GM19372 (cell line): ENCODE measurements around the gene KCNJ10.

ENCODE experiments used
- ATAC-seq: cut with Tn5 transposase; IDR thresholded peaks from one replicate; pipeline ENCODE4 v1.9.1; 2021; ENCODE audit warnings: mild to moderate bottlenecking, low read depth, moderate library complexity; ENCODE audit not compliant: unreplicated experiment

The KCNJ10 gene

DNA sequence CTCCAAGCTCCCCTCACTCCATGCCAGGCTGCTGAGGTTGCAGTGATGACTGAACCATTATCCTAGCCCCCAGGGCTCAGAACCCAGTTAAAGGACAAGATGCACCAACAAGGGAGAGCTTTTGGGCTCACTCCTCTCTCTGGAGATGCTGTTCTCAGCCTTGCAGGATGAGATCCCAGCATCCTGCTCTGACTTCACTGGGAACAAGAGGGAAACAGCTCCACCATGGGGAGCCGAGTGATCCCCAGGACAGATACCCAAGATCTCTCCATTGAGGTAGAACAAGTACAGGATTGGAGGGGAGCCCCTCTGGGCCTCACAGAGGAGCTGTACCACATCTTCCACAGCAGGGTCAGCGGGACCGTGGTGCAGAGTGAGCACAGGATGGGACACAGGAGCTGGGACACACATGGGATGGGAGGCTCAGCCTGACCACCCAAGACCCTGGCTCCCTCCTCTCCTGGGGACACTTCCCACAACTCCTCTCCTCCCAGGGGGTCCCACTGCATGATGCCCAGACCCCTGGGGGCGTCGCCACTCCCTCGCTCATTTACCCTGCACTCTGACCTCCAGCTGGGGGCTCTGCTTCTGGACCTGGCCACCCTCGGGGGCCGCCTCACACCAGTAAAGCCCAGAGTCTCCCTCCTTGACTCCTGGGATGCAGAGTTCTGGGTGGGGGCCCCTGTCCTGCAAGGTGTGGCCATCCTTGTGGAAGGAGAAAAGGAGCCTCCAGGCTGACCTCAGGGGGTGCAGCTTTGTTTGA lies 97.3 kb downstream of the KCNJ10 start:
- ATAC-seq: no peak

- ATAC-seq: no peak
These were observed 99.0 kb downstream of the KCNJ10 start for GRCh38 chr1:159970932-159971342.

DNA sequence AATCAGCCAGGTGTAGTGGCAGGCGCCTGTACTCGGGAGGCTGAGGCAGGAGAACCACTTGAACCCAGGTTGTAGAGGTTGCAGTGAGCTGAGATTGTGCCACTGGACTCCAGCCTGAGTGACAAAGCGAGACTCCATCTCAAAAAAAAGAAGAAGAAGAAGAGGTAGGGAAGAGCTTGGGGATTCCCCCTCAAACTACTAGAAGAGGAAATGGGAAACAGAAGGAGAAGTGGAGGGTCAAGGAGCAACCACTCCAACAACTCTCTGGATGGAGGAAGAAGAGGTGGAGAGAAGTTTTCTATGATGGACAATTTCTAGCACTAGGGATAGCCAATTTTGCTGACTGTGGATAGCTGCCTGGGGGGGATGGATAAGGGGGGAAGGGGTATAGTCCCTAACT lies 101.1 kb downstream of the KCNJ10 start:
- ATAC-seq: no peak

DNA sequence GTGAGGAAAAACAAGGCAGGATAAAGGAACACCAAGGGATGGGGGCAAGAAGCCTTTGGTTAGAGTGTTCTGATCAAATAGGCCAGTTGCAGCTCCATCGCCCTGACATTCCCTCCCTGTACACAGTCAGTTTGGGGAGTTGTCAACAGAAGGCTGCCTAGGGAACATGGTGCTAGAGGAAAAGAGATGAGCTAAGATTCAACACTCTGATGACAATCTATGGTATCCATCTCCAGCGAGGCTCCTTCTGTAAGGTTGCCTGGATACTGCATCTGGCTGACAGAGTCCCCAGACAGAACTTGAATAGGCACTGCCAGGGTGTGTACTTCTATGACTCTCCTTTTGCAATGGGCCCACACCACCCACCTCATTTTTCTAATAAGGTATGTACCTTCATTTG lies 104.7 kb downstream of the KCNJ10 start:
- no peak for ATAC-seq

DNA sequence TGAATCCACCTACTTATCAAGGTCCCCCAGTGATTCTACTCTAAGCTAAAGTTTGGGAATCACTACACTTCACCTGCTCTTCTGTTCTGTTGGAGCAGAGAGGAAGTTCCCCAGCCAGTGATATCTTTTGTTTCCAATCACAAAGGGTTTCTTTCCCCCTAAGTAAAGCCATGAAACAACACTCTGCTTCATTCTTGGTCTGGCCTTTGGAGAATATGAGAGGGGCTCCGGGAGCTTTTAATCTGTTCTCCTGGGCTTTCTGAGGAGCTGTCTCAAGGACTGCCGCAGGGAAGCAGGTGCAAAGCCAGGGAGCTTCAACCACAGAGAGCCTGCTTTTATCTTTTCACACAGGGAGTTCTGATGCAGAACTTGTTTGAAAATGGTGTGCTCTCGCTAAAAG lies 105.8 kb downstream of the KCNJ10 start:
- ATAC-seq: no peak

GRCh38 chr1:159962176-159962575 lies 107.8 kb downstream of the KCNJ10 start:
- ATAC-seq: no peak

- ATAC-seq: no peak
These were observed 108.3 kb downstream of the KCNJ10 start for GRCh38 chr1:159961636-159962035.

- no peak for ATAC-seq
These were observed 109.1 kb downstream of the KCNJ10 start for GRCh38 chr1:159960721-159961381.

DNA sequence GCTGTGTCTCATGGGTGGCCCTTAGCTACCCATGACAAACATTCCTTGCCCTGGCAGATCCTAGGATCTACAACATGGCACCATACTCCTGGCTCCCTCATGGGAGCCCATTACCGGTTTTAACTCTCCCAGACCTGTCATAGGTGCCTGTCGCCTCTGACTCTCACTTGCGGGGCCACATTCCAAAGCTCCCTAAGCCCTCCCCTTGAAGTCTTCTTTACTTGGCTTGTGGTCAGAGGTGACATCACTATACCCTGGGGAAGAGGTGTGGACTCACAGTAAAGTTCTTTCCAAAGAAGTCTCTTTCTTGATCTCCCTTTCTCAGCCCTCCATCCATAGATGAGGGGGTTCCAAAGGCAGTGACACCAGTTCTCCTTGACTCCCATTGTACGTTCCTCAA lies 110.5 kb downstream of the KCNJ10 start:
- no peak for ATAC-seq

DNA sequence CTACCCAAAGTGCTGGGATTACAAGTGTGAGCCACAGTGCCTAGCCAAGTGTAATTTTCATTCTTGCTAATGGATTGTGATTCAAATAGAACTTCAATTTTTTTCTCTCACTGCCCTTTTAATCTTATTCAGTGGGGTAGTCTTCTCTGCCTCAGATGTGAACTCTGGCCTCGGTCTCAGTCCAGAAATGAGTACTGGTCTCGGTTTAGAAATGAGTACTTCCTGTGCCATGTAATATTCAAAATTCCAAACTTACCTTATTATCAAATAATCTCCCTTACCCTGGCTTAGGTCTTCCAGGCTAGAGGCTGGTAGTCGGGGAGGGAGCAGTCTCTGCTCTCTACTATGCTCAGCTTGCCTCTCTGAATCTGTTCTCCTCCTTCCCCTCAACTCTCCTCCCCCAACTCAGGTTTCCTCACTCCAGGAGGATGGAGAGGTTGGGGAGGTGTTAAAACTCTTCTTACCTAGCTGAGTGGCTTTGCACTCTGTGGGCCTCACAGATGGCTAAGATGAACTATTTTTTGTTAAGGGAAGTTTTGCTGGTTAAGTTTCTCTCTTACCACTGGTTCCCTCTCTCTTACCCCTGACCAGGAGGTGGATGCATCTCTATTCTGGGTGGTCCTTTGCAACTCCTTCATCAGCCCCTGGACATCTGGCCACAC lies 111.1 kb downstream of the KCNJ10 start:
- no peak for ATAC-seq

- no peak for ATAC-seq
These were observed 112.1 kb downstream of the KCNJ10 start for GRCh38 chr1:159957824-159958268.

DNA sequence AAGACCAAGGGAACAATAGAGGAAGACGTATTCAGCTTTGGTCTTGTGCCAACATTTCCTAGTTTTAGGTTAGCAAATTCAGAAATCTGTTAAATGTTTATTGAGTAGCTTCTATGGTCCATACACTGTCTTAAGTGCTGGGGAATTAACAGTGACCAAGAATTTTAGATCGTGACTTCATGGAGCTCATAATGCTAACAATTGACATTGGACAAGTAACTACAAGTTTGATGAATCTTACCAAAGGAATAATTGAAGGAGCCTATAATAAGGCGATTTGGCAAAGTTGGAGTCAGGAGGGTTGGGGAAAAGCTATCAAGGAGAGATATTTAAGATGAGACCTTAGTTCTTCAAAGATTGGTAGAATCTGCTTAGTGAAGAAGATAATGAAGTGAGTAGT lies 114.5 kb downstream of the KCNJ10 start:
- ATAC-seq: no peak

DNA sequence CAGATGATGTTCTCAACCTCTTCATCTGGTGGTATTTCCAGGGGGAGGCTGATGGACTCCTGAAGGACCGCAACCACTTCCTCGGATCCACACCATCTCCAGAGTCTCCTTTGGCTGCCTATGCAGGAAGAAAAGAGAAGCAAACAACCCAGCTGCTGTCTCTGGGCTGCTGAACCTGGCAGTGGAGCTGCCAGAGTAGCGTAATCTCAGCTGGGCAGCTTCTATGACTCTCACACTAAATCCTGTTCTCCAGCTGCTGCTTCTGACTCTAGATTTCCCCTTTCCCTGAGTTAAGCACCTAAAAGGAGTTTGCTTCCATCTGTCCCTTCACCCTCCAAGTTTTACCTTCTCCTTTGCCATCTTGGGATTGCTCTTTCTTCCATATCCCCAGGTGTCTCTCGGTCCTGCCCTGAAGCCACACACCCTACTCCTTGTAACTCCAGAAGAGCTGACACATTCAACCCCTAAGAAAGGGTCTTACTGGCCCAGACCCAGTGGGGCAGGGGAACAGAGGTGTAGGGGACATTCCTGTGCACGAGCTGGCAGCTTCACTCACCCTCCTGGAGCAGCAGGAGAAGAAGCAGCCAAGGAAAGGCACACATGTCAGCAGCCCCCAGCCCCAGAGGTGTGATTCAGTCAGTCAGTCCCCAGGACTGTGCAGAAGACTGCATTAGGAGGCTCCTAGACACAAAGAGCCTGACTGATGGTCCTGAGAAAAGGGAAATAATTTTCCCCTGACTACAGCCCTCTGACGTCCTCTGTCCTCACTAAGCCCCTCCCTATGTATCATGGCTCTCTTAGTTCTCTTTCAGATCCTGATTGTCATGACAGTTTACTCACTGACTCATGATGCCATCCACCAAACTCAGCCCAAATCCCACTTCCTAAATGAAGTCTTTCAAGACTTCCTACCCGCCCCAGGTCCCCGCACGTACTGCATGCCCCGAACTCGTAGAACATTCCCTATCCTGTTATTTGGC lies 116.1 kb downstream of the KCNJ10 start, which contains the start of gene SLAMF9:
Gene SLAMF9 (minus strand): TSS at position 702 of the 980 bp plus-strand sequence. CDS start 100 bp downstream, at position 602.
- ATAC-seq: no peak

DNA sequence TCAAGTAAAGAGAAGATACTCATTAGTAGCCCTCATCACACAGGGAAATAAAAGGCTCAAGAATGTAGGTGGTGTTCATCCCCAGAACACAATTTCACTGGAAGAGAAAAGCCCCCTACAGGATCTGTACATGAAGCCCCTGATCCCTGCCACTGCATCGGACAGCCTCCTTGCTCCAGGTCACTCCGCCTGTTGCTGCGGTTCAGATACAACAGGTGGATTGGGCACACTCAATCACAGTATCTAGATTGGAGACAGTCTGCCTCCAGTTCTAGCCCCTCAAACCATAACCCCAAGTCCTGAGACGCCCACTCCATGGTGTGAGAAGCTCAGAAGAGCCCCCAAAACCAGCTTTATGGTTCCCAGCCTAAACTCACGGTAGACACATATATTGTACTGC lies 117.0 kb downstream of the KCNJ10 start:
- ATAC-seq: no peak

- ATAC-seq: no peak
These were observed 118.4 kb downstream of the KCNJ10 start for GRCh38 chr1:159951551-159951950.

GRCh38 chr1:159951016-159951415 lies 118.9 kb downstream of the KCNJ10 start:
- ATAC-seq: no peak

DNA sequence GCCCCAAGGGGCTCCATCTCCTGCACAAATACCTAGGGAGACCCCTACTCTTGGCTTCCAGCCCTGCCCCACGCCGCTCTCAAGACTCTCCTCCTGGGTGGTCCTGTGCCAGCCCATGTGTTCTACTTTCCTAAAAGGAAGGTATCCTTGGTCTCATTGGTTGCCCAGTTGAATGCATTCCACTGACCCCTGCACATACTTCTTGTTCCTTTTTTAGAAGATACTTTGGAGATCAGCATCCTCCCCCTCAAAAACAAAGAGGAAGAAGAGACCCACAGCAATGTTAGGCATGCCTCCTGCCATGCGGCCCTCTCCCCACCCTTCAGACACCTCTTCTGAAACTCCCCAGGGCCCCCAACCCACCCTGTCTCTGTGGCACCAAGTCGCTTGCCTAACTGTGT lies 120.0 kb downstream of the KCNJ10 start:
- no peak for ATAC-seq

GRCh38 chr1:159949123-159949522 lies 120.8 kb downstream of the KCNJ10 start:
- ATAC-seq: no peak
